Stomach smooth muscle (tissue), 2 donors: Measurements from ENCODE around the gene FBXO7.
"Not testable (repeated sequence)": the region's sequence is repeated elsewhere in the genome, so short reads cannot be mapped to it uniquely, and the experiment has no call there.

Source experiments
- H3K27ac ChIP-seq: one replicate; pipeline ENCODE4 v1.7.0; 2013; ENCODE audit warnings: mild to moderate bottlenecking, low read length, inconsistent platforms
- H3K27me3 ChIP-seq, 2 donors: one replicate each; pipeline ENCODE4 v1.7.0; 2013; ENCODE audit warnings: low read length in 2 of 2; ENCODE audit not compliant: insufficient read depth in 2 of 2, control insufficient read depth in 1 of 2
- H3K36me3 ChIP-seq, 2 donors: one replicate each; pipeline ENCODE4 v1.7.0; 2013; ENCODE audit warnings: low read length in 2 of 2; ENCODE audit not compliant: control insufficient read depth in 2 of 2, insufficient read depth in 2 of 2
- H3K4me1 ChIP-seq: one replicate; pipeline ENCODE4 v1.7.0; 2013; ENCODE audit warnings: low read length; ENCODE audit not compliant: control insufficient read depth, insufficient read depth
- H3K4me3 ChIP-seq, 2 donors: one replicate each; pipeline ENCODE4 v1.7.0; 2013; ENCODE audit warnings: low read length in 2 of 2
- H3K9ac ChIP-seq, 2 donors: one replicate each; pipeline ENCODE4 v1.7.0; 2013; ENCODE audit warnings: low read length in 2 of 2, mild to moderate bottlenecking in 1 of 2
- H3K9me3 ChIP-seq, 2 donors: one replicate each; pipeline ENCODE4 v1.7.0; 2013; ENCODE audit warnings: low read length in 2 of 2; ENCODE audit not compliant: control insufficient read depth in 2 of 2
- donor health status: healthy.
- donor health status: Pancreatic carcinoma.

The FBXO7 gene

GRCh38 chr22:32473388-32473952 is 1.1 kb upstream of the FBXO7 start:
- Histone ChIP-seq H3K9me3 (no peaks in the 10 kb centered on the region), H3K4me1 (peaks cover 11% of the 10 kb centered on the region), H3K27ac (peak overlapping the region; percentile 95), H3K4me3 (peak overlapping the region; percentile 58 to 88), H3K9ac (peak overlapping the region; percentile 5 to 80), H3K27me3 (peaks cover 0 to 3% of the 10 kb centered on the region in 2 donors), H3K36me3 (no peaks in the 10 kb centered on the region)

GRCh38 chr22:32475468-32476010 is 928 bp downstream of the FBXO7 start:
- Histone ChIP-seq H3K36me3 (no peaks in the 10 kb centered on the region), H3K27ac (peak overlapping the region; percentile 95), H3K27me3 (no peaks in the 10 kb centered on the region), H3K4me3 (peak overlapping the region; percentile 85 to 88), H3K4me1 (peaks cover 11% of the 10 kb centered on the region), H3K9ac (peak overlapping the region; percentile 80 to 93), H3K9me3 (no peaks in the 10 kb centered on the region)

GRCh38 chr22:32476281-32477195 is 1.9 kb downstream of the FBXO7 start:
- Histone ChIP-seq H3K9ac (peak overlapping the region in 1 of 2 donors; percentile 80), H3K4me1 (peaks cover 11% of the 10 kb centered on the region), H3K9me3 (no peaks in the 10 kb centered on the region), H3K27ac (no peak overlapping the region), H3K4me3 (peak overlapping the region; percentile 85 to 88), H3K36me3 (no peaks in the 10 kb centered on the region), H3K27me3 (no peaks in the 10 kb centered on the region)

- Histone ChIP-seq H3K36me3 (no peaks in the 10 kb centered on the region), H3K4me3 (no peak overlapping the region), H3K9me3 (no peaks in the 10 kb centered on the region), H3K27ac (no peak overlapping the region), H3K4me1 (peaks cover 11% of the 10 kb centered on the region), H3K27me3 (no peaks in the 10 kb centered on the region), H3K9ac (no peak overlapping the region)
Measured at GRCh38 chr22:32477596-32477995, 3.0 kb downstream of the FBXO7 start.

GRCh38 chr22:32478552-32478951 is 3.9 kb downstream of the FBXO7 start:
- not testable (repeated sequence) for H3K9me3 ChIP-seq, H3K4me3 ChIP-seq, H3K4me1 ChIP-seq, H3K36me3 ChIP-seq, H3K27me3 ChIP-seq, H3K27ac ChIP-seq, H3K9ac ChIP-seq

- Histone ChIP-seq H3K4me3 (no peak overlapping the region), H3K36me3 (peaks cover 2 to 3% of the 10 kb centered on the region in 2 donors), H3K9ac (no peak overlapping the region), H3K9me3 (no peaks in the 10 kb centered on the region), H3K4me1 (peaks cover 5% of the 10 kb centered on the region), H3K27me3 (no peaks in the 10 kb centered on the region), H3K27ac (no peak overlapping the region)
Measured at GRCh38 chr22:32478994-32479393, 4.4 kb downstream of the FBXO7 start.

- no peaks in the 10 kb centered on the region for H3K27me3 ChIP-seq
- peaks cover 9% of the 10 kb centered on the region in 2 donors for H3K36me3 ChIP-seq
- no peak overlapping the region for H3K9ac ChIP-seq
- H3K27ac ChIP-seq, result no peak overlapping the region
- H3K4me3 ChIP-seq, result no peak overlapping the region
- H3K4me1 ChIP-seq, result peaks cover 3% of the 10 kb centered on the region
- no peaks in the 10 kb centered on the region for H3K9me3 ChIP-seq
Measured at GRCh38 chr22:32480238-32480637, 5.6 kb downstream of the FBXO7 start.

- H3K9ac ChIP-seq, result no peak overlapping the region
- H3K27ac ChIP-seq, result no peak overlapping the region
- H3K27me3 ChIP-seq, result no peaks in the 10 kb centered on the region
- H3K4me3 ChIP-seq, result no peak overlapping the region
- no peaks in the 10 kb centered on the region for H3K4me1 ChIP-seq
- no peaks in the 10 kb centered on the region for H3K9me3 ChIP-seq
- H3K36me3 ChIP-seq, result peaks cover 11 to 20% of the 10 kb centered on the region in 2 donors
Measured at GRCh38 chr22:32482708-32483107, 8.1 kb downstream of the FBXO7 start.

- Histone ChIP-seq H3K36me3 (peaks cover 24 to 26% of the 10 kb centered on the region in 2 donors), H3K9ac (no peak overlapping the region), H3K4me3 (no peak overlapping the region), H3K4me1 (no peaks in the 10 kb centered on the region), H3K27ac (no peak overlapping the region), H3K27me3 (no peaks in the 10 kb centered on the region), H3K9me3 (no peaks in the 10 kb centered on the region)
Measured at GRCh38 chr22:32486656-32487390, 12.2 kb downstream of the FBXO7 start.

- Histone ChIP-seq H3K27ac (no peak overlapping the region), H3K36me3 (peaks cover 26 to 28% of the 10 kb centered on the region in 2 donors), H3K9me3 (no peaks in the 10 kb centered on the region), H3K27me3 (no peaks in the 10 kb centered on the region), H3K9ac (no peak overlapping the region), H3K4me3 (no peak overlapping the region), H3K4me1 (no peaks in the 10 kb centered on the region)
Measured at GRCh38 chr22:32487461-32487860, 12.8 kb downstream of the FBXO7 start.
